ENCODE data around the gene NR2E1. TPM values are rescaled to one million over a fixed set of nuclear protein-coding genes. Genes with fewer than 3 reads are reported as not detected.

The NR2E1 gene
- total RNA-seq, 1 experiment from 2014 or later, result 1.4 TPM

GRCh38 chr6:108117427-108118358 is 48.1 kb upstream of the NR2E1 start:
- H3K9me3 ChIP-seq, result no peaks in the 10 kb centered on the region
- POLR2A ChIA-PET, result no interaction called here
- no peak for TF ChIP-seq CTCF (IDR thresholded peaks at IDR 0.05; ENCODE audit: insufficient read depth in 1 of 2, low read depth in 1 of 2, low read length in 1 of 2, severe bottlenecking in 1 of 2, unreplicated experiment in 1 of 2)
- Mint-ChIP-seq H3K27ac (ENCODE audit: unreplicated experiment) (no peak overlapping the region), H3K27me3 (ENCODE audit: insufficient read depth, unreplicated experiment) (no peaks in the 10 kb centered on the region), H3K4me3 (ENCODE audit: unreplicated experiment) (peak overlapping the region; percentile 78), H3K4me1 (ENCODE audit: low read depth, unreplicated experiment) (peaks cover 7% of the 10 kb centered on the region), H3K36me3 (ENCODE audit: insufficient read depth, unreplicated experiment) (no peaks in the 10 kb centered on the region), H3K9me3 (ENCODE audit: unreplicated experiment) (no peaks in the 10 kb centered on the region)
- H3K36me3 ChIP-seq (ENCODE audit: control insufficient read depth, insufficient read depth, low read length), result no peaks in the 10 kb centered on the region
- peak in 1 of 2 experiments; percentile 58 for DNase-seq
- no peaks in the 10 kb centered on the region for H3K27me3 ChIP-seq (replicated peaks; ENCODE audit: control insufficient read depth, insufficient read depth, low read length)
- peak overlapping the region; percentile 49 for H3K4me3 ChIP-seq (ENCODE audit: low read depth, low read length)
- H3K4me1 ChIP-seq, result no peaks in the 10 kb centered on the region
- BruUV-seq (replicated peaks), result no TSS peak
- intact Hi-C loops (cut with micrococcal nuclease; ENCODE audit: unreplicated experiment), result loop anchor here (5.0 kb wide), 2 partner anchors 40 to 145 kb away; partner anchors contain the start of gene SNX3
- CTCF ChIA-PET, result no interaction called here

GRCh38 chr6:108118359-108118724 is 47.5 kb upstream of the NR2E1 start:
- Mint-ChIP-seq H3K4me1 (ENCODE audit: low read depth, unreplicated experiment) (peaks cover 3% of the 10 kb centered on the region), H3K27ac (ENCODE audit: unreplicated experiment) (no peak overlapping the region), H3K27me3 (ENCODE audit: insufficient read depth, unreplicated experiment) (no peaks in the 10 kb centered on the region), H3K4me3 (ENCODE audit: unreplicated experiment) (peak overlapping the region; percentile 78), H3K36me3 (ENCODE audit: insufficient read depth, unreplicated experiment) (no peaks in the 10 kb centered on the region), H3K9me3 (ENCODE audit: unreplicated experiment) (no peaks in the 10 kb centered on the region)
- H3K4me3 ChIP-seq (ENCODE audit: low read depth, low read length), result peak overlapping the region; percentile 49
- ChIA-PET CTCF (no interaction called here), POLR2A (no interaction called here)
- no peaks in the 10 kb centered on the region for H3K36me3 ChIP-seq (ENCODE audit: control insufficient read depth, insufficient read depth, low read length)
- H3K9me3 ChIP-seq, result no peaks in the 10 kb centered on the region
- intact Hi-C loops (cut with micrococcal nuclease; ENCODE audit: unreplicated experiment), result loop anchor here (5.0 kb wide), 2 partner anchors 39 to 144 kb away; partner anchors contain the start of gene SNX3
- TF ChIP-seq CTCF (IDR thresholded peaks at IDR 0.05; ENCODE audit: insufficient read depth in 1 of 2, low read depth in 1 of 2, low read length in 1 of 2, severe bottlenecking in 1 of 2, unreplicated experiment in 1 of 2), result no peak
- H3K27me3 ChIP-seq (replicated peaks; ENCODE audit: control insufficient read depth, insufficient read depth, low read length), result no peaks in the 10 kb centered on the region
- H3K4me1 ChIP-seq, result no peaks in the 10 kb centered on the region
- DNase-seq, result no peak
- no TSS peak for BruUV-seq (replicated peaks)

- Histone ChIP-seq H3K4me3 (ENCODE audit: low read depth, low read length) (no peak overlapping the region), H3K4me1 (no peaks in the 10 kb centered on the region), H3K9me3 (no peaks in the 10 kb centered on the region), H3K27me3 (replicated peaks; ENCODE audit: control insufficient read depth, insufficient read depth, low read length) (no peaks in the 10 kb centered on the region), H3K36me3 (ENCODE audit: control insufficient read depth, insufficient read depth, low read length) (no peaks in the 10 kb centered on the region)
- Mint-ChIP-seq H3K36me3 (ENCODE audit: insufficient read depth, unreplicated experiment) (no peaks in the 10 kb centered on the region), H3K4me3 (ENCODE audit: unreplicated experiment) (no peak overlapping the region), H3K27ac (ENCODE audit: unreplicated experiment) (no peak overlapping the region), H3K4me1 (ENCODE audit: low read depth, unreplicated experiment) (no peaks in the 10 kb centered on the region), H3K27me3 (ENCODE audit: insufficient read depth, unreplicated experiment) (no peaks in the 10 kb centered on the region), H3K9me3 (ENCODE audit: unreplicated experiment) (no peaks in the 10 kb centered on the region)
- intact Hi-C loops (cut with micrococcal nuclease; ENCODE audit: unreplicated experiment), result loop anchor here (5.0 kb wide), 2 partner anchors 38 to 143 kb away; partner anchors contain the start of gene SNX3
- ChIA-PET POLR2A (no interaction called here), CTCF (no interaction called here)
- TF ChIP-seq CTCF (IDR thresholded peaks at IDR 0.05; ENCODE audit: insufficient read depth in 1 of 2, low read depth in 1 of 2, low read length in 1 of 2, severe bottlenecking in 1 of 2, unreplicated experiment in 1 of 2), result no peak
- no TSS peak for BruUV-seq (replicated peaks)
- DNase-seq, result no peak
Observed at GRCh38 chr6:108118810-108119768, 46.7 kb upstream of the NR2E1 start.

All from Caco-2 (cell line).